ENCODE results near the gene STK24.

Gene STK24

DNA sequence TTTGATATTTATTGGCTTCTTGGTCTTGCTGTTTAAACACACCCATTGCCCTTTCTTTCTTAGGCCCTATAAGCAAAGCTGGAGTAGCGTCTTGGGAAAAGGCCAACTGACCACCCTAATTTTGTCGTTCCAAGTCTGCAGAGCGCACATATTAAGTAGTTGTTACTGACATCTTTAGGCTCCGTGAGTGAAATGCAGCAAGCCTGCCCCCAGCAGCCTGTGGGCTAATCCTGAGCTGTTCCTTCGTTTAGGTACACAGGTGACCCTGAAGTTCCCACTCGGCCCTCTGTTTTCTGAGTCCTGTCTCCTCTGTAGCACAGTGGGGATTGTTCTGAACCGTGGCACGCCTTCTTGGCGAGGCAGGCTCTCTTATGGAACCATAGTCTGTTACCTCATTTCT, 170.5 kb downstream of the STK24 start:
- Histone ChIP-seq H4K8ac (ENCODE audit: low read depth, low read length) (no peak overlapping the region), H3K9ac (ENCODE audit: low read length) (no peak overlapping the region), H2BK120ac (ENCODE audit: low read depth, low read length) (no peak overlapping the region), H2BK15ac (replicated peaks; ENCODE audit: low read depth) (no peak overlapping the region), H3K23ac (ENCODE audit: low read length) (no peak overlapping the region), H3K4ac (ENCODE audit: low read depth, low read length) (no peak overlapping the region), H3K27me3 (ENCODE audit: insufficient read depth, low read length, poor library complexity) (no peaks in the 10 kb centered on the region), H2BK5ac (ENCODE audit: low read length) (no peak overlapping the region), H2AK5ac (ENCODE audit: low read length) (no peak overlapping the region), H3K4me2 (ENCODE audit: low read length) (no peak overlapping the region), H3K4me3 (ENCODE audit: low read length) (no peak overlapping the region), H3K79me2 (ENCODE audit: control insufficient read depth, insufficient read depth, low read length) (no peaks in the 10 kb centered on the region), H3K27ac (ENCODE audit: low read depth, low read length) (no peak overlapping the region), H3K18ac (ENCODE audit: low read length) (no peak overlapping the region), H3K36me3 (ENCODE audit: control insufficient read depth, insufficient read depth, low read length) (peaks cover 4% of the 10 kb centered on the region), H3K56ac (ENCODE audit: low read length) (no peak overlapping the region), H4K5ac (ENCODE audit: low read length) (no peak overlapping the region), H3K4me1 (ENCODE audit: control insufficient read depth, low read depth, low read length) (no peaks in the 10 kb centered on the region), H3K79me1 (ENCODE audit: low read length) (no peaks in the 10 kb centered on the region)
- WGBS (ENCODE audit: extremely low coverage, insufficient coverage, low lambda C conversion rate), result no CpG with 5 or more reads among the region's 9 CpGs
- no peak for DNase-seq

DNA sequence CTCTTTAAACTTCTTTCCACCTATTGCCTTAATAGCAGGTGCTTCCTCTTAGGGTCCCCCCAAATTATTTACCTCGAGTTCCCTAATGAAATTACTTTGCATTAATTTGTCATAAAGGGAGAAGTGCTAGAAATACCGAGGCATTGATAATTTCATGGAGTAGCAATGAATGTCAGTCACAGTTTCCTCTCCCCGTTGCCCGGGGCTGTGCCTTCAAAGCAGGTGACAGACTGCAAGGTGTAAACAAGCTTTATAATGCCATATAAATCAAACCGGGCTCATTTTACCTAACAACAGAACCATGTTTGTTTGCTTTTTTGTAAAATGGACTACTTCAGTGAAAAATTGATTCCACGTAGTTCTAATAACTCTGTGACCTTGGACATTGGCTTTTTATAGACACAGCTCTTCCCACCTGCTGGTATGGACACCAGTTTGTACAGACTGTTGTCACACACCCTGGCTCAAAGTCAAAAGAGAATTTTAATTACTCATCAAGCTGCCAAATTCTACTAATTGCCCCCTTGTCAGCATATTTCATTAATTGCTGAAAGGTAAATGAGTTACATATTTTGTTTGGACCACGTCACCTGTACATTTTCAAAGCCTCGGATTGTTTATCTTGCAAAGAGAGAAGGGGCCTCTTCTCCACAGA, 171.1 kb downstream of the STK24 start:
- Histone ChIP-seq H4K5ac (ENCODE audit: low read length) (no peak overlapping the region), H3K23ac (ENCODE audit: low read length) (no peak overlapping the region), H3K4ac (ENCODE audit: low read depth, low read length) (no peak overlapping the region), H3K27ac (ENCODE audit: low read depth, low read length) (no peak overlapping the region), H3K79me1 (ENCODE audit: low read length) (no peaks in the 10 kb centered on the region), H2AK5ac (ENCODE audit: low read length) (no peak overlapping the region), H2BK15ac (replicated peaks; ENCODE audit: low read depth) (no peak overlapping the region), H3K27me3 (ENCODE audit: insufficient read depth, low read length, poor library complexity) (no peaks in the 10 kb centered on the region), H3K79me2 (ENCODE audit: control insufficient read depth, insufficient read depth, low read length) (no peaks in the 10 kb centered on the region), H3K4me3 (ENCODE audit: low read length) (no peak overlapping the region), H2BK5ac (ENCODE audit: low read length) (no peak overlapping the region), H3K56ac (ENCODE audit: low read length) (no peak overlapping the region), H4K8ac (ENCODE audit: low read depth, low read length) (no peak overlapping the region), H3K9ac (ENCODE audit: low read length) (no peak overlapping the region), H3K36me3 (ENCODE audit: control insufficient read depth, insufficient read depth, low read length) (peaks cover 4% of the 10 kb centered on the region), H2BK120ac (ENCODE audit: low read depth, low read length) (no peak overlapping the region), H3K18ac (ENCODE audit: low read length) (no peak overlapping the region), H3K4me1 (ENCODE audit: control insufficient read depth, low read depth, low read length) (no peaks in the 10 kb centered on the region), H3K4me2 (ENCODE audit: low read length) (no peak overlapping the region)
- WGBS (ENCODE audit: extremely low coverage, insufficient coverage, low lambda C conversion rate), result no CpG with 5 or more reads among the region's 8 CpGs
- no peak for DNase-seq

DNA sequence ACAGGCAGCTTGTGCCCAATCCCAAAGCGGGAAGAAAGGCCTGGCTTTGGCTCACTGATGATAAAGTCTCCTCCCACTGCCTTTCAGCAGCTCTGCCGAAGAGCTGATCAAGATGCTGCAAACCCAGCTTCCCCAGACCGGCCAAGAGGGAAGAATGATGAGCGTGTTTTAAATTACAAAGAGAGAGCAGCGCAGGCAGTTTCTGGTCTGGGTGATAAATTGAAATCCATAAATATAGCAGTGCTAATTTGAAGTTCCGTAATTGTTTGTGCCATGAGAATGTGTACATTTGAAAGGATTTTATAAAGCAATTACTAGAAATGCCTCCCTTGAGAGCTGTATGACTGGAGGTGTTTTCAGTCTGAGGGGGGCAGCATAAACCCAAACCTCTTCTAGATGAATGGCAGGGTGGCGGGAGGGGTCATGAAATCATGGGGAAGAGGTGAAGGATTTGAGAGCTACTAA, 171.8 kb downstream of the STK24 start:
- H3K23ac ChIP-seq (ENCODE audit: low read length), result no peak overlapping the region
- no peak overlapping the region for H2AK5ac ChIP-seq (ENCODE audit: low read length)
- no peak overlapping the region for H3K27ac ChIP-seq (ENCODE audit: low read depth, low read length)
- no peak overlapping the region for H2BK15ac ChIP-seq (replicated peaks; ENCODE audit: low read depth)
- H3K4ac ChIP-seq (ENCODE audit: low read depth, low read length), result no peak overlapping the region
- H2BK120ac ChIP-seq (ENCODE audit: low read depth, low read length), result no peak overlapping the region
- H3K4me1 ChIP-seq (ENCODE audit: control insufficient read depth, low read depth, low read length), result no peaks in the 10 kb centered on the region
- H3K56ac ChIP-seq (ENCODE audit: low read length), result no peak overlapping the region
- H4K8ac ChIP-seq (ENCODE audit: low read depth, low read length), result no peak overlapping the region
- H2BK5ac ChIP-seq (ENCODE audit: low read length), result no peak overlapping the region
- H3K18ac ChIP-seq (ENCODE audit: low read length), result no peak overlapping the region
- H3K27me3 ChIP-seq (ENCODE audit: insufficient read depth, low read length, poor library complexity), result no peaks in the 10 kb centered on the region
- no CpG with 5 or more reads among the region's 7 CpGs for WGBS (ENCODE audit: extremely low coverage, insufficient coverage, low lambda C conversion rate)
- peaks cover 4% of the 10 kb centered on the region for H3K36me3 ChIP-seq (ENCODE audit: control insufficient read depth, insufficient read depth, low read length)
- no peak overlapping the region for H3K4me2 ChIP-seq (ENCODE audit: low read length)
- H3K79me2 ChIP-seq (ENCODE audit: control insufficient read depth, insufficient read depth, low read length), result no peaks in the 10 kb centered on the region
- H3K4me3 ChIP-seq (ENCODE audit: low read length), result no peak overlapping the region
- H3K9ac ChIP-seq (ENCODE audit: low read length), result no peak overlapping the region
- no peaks in the 10 kb centered on the region for H3K79me1 ChIP-seq (ENCODE audit: low read length)
- peak; percentile 67 for DNase-seq
- H4K5ac ChIP-seq (ENCODE audit: low read length), result no peak overlapping the region

DNA sequence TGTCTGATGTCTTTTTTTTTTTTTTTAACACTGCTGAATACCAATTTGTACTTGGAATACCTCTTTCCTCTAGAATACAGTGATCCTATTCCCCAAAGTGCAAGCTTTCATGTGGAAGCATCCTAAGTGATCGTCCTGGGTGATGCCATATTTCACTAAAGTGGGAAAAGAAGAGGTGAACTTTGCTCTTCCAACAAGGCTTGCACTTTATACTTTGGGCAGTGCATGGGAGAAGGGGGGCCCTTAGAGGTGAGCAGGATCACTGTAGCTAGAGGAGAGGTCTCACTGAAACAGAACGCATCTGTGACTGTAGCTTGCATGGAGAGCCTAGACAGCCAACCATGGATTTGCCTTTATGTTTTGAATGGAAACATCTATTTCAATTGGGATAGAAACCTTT, 173.8 kb downstream of the STK24 start:
- no peak overlapping the region for H2BK5ac ChIP-seq (ENCODE audit: low read length)
- H2AK5ac ChIP-seq (ENCODE audit: low read length), result no peak overlapping the region
- no peak overlapping the region for H3K18ac ChIP-seq (ENCODE audit: low read length)
- no peak overlapping the region for H3K56ac ChIP-seq (ENCODE audit: low read length)
- H3K79me1 ChIP-seq (ENCODE audit: low read length), result no peaks in the 10 kb centered on the region
- no peak overlapping the region for H4K8ac ChIP-seq (ENCODE audit: low read depth, low read length)
- no CpG with 5 or more reads among the region's 2 CpGs for WGBS (ENCODE audit: extremely low coverage, insufficient coverage, low lambda C conversion rate)
- no peak overlapping the region for H3K23ac ChIP-seq (ENCODE audit: low read length)
- H3K4me2 ChIP-seq (ENCODE audit: low read length), result no peak overlapping the region
- no peak for DNase-seq
- no peaks in the 10 kb centered on the region for H3K4me1 ChIP-seq (ENCODE audit: control insufficient read depth, low read depth, low read length)
- no peak overlapping the region for H3K9ac ChIP-seq (ENCODE audit: low read length)
- H3K4ac ChIP-seq (ENCODE audit: low read depth, low read length), result no peak overlapping the region
- no peak overlapping the region for H2BK120ac ChIP-seq (ENCODE audit: low read depth, low read length)
- H3K79me2 ChIP-seq (ENCODE audit: control insufficient read depth, insufficient read depth, low read length), result no peaks in the 10 kb centered on the region
- H4K5ac ChIP-seq (ENCODE audit: low read length), result no peak overlapping the region
- H2BK15ac ChIP-seq (replicated peaks; ENCODE audit: low read depth), result no peak overlapping the region
- H3K36me3 ChIP-seq (ENCODE audit: control insufficient read depth, insufficient read depth, low read length), result peaks cover 3% of the 10 kb centered on the region
- no peak overlapping the region for H3K4me3 ChIP-seq (ENCODE audit: low read length)
- no peak overlapping the region for H3K27ac ChIP-seq (ENCODE audit: low read depth, low read length)
- H3K27me3 ChIP-seq (ENCODE audit: insufficient read depth, low read length, poor library complexity), result no peaks in the 10 kb centered on the region

DNA sequence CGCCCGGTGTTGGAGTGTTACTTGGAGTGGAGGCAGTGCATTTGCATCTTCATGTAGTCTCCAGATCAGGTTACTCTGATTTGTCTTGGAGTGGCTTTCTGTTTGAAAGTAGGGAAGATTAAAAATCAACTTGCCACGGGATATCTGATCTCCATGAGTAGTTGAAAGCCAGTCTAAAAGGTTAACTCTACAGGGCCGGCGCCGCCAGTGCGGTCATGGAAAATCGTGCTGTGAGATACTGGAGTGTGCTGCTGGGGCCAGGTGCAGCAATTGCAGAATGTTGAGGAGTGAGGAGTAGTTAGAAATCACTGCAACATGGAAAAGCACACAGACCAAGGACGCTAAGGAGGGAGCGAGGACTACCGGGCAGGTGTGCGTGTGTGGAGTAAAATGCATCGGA, 175.0 kb downstream of the STK24 start:
- Histone ChIP-seq H2BK15ac (replicated peaks; ENCODE audit: low read depth) (no peak overlapping the region), H3K9ac (ENCODE audit: low read length) (no peak overlapping the region), H3K4me3 (ENCODE audit: low read length) (no peak overlapping the region), H2BK120ac (ENCODE audit: low read depth, low read length) (no peak overlapping the region), H3K4me1 (ENCODE audit: control insufficient read depth, low read depth, low read length) (no peaks in the 10 kb centered on the region), H3K56ac (ENCODE audit: low read length) (no peak overlapping the region), H3K4ac (ENCODE audit: low read depth, low read length) (no peak overlapping the region), H3K4me2 (ENCODE audit: low read length) (no peak overlapping the region), H3K27me3 (ENCODE audit: insufficient read depth, low read length, poor library complexity) (no peaks in the 10 kb centered on the region), H4K8ac (ENCODE audit: low read depth, low read length) (no peak overlapping the region), H2AK5ac (ENCODE audit: low read length) (no peak overlapping the region), H3K27ac (ENCODE audit: low read depth, low read length) (no peak overlapping the region), H3K79me2 (ENCODE audit: control insufficient read depth, insufficient read depth, low read length) (no peaks in the 10 kb centered on the region), H3K18ac (ENCODE audit: low read length) (no peak overlapping the region), H4K5ac (ENCODE audit: low read length) (no peak overlapping the region), H2BK5ac (ENCODE audit: low read length) (no peak overlapping the region), H3K23ac (ENCODE audit: low read length) (no peak overlapping the region), H3K79me1 (ENCODE audit: low read length) (no peaks in the 10 kb centered on the region), H3K36me3 (ENCODE audit: control insufficient read depth, insufficient read depth, low read length) (peaks cover 3% of the 10 kb centered on the region)
- no CpG with 5 or more reads among the region's 13 CpGs for WGBS (ENCODE audit: extremely low coverage, insufficient coverage, low lambda C conversion rate)
- no peak for DNase-seq

DNA sequence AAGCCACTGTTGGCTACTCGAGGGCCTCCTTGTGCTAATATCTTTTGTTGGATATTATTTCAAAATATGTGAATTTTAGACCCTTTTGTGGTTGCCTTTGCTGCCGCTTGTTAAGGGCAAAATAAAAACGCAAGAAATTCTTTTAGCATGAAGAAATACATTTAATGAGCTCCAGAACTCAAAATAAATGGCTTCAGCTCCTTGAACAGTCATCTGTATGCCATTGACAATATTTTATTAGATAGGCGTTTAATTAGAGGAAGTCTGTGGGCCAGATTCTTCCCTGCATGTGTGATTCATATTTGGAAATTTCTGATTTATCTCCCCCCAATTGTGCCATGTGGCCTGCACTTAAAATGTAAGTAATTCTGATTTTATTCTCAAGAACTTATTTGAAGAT, 177.2 kb downstream of the STK24 start:
- H4K5ac ChIP-seq (ENCODE audit: low read length), result no peak overlapping the region
- H3K27me3 ChIP-seq (ENCODE audit: insufficient read depth, low read length, poor library complexity), result no peaks in the 10 kb centered on the region
- H2BK15ac ChIP-seq (replicated peaks; ENCODE audit: low read depth), result no peak overlapping the region
- no peak overlapping the region for H3K4me3 ChIP-seq (ENCODE audit: low read length)
- no peak for DNase-seq
- WGBS (ENCODE audit: extremely low coverage, insufficient coverage, low lambda C conversion rate), result no CpG with 5 or more reads among the region's 4 CpGs
- H3K9ac ChIP-seq (ENCODE audit: low read length), result no peak overlapping the region
- no peak overlapping the region for H3K18ac ChIP-seq (ENCODE audit: low read length)
- H2AK5ac ChIP-seq (ENCODE audit: low read length), result no peak overlapping the region
- H3K4me1 ChIP-seq (ENCODE audit: control insufficient read depth, low read depth, low read length), result no peaks in the 10 kb centered on the region
- H3K79me1 ChIP-seq (ENCODE audit: low read length), result no peaks in the 10 kb centered on the region
- H3K4me2 ChIP-seq (ENCODE audit: low read length), result no peak overlapping the region
- H3K36me3 ChIP-seq (ENCODE audit: control insufficient read depth, insufficient read depth, low read length), result peaks cover 3% of the 10 kb centered on the region
- no peak overlapping the region for H3K4ac ChIP-seq (ENCODE audit: low read depth, low read length)
- H3K23ac ChIP-seq (ENCODE audit: low read length), result no peak overlapping the region
- no peaks in the 10 kb centered on the region for H3K79me2 ChIP-seq (ENCODE audit: control insufficient read depth, insufficient read depth, low read length)
- H2BK5ac ChIP-seq (ENCODE audit: low read length), result no peak overlapping the region
- H3K56ac ChIP-seq (ENCODE audit: low read length), result no peak overlapping the region
- H4K8ac ChIP-seq (ENCODE audit: low read depth, low read length), result no peak overlapping the region
- no peak overlapping the region for H3K27ac ChIP-seq (ENCODE audit: low read depth, low read length)
- no peak overlapping the region for H2BK120ac ChIP-seq (ENCODE audit: low read depth, low read length)
